ENCODE results near the gene CRADD. TPM values are rescaled to one million over a fixed set of nuclear protein-coding genes. Genes with fewer than 3 reads are reported as not detected.

The CRADD gene
- total RNA-seq, 2 donors from 2014 or later, result 7.7 to 9.1 TPM

DNA sequence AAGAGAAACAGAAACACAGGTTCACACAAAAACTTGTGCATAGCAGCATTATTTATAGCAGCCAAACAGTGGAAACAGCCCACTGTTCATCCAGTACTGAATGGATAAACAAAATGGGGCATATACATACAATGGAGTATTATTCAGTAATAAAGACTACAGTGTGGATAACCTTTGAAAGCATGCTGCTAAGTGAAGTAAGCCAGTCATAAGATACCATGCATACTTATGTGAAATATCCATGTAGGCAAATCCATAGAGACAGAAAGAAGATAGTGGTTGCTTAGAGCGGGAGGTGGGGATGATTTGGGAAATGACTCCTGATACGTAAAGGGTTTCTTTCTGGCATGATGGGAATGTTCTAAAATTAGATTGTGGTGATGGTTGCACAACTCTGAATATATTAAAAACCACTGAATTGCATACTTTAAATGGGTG lies 99.4 kb downstream of the CRADD start:
- DNase-seq, result no peak
- TF ChIP-seq, protein P1, sequence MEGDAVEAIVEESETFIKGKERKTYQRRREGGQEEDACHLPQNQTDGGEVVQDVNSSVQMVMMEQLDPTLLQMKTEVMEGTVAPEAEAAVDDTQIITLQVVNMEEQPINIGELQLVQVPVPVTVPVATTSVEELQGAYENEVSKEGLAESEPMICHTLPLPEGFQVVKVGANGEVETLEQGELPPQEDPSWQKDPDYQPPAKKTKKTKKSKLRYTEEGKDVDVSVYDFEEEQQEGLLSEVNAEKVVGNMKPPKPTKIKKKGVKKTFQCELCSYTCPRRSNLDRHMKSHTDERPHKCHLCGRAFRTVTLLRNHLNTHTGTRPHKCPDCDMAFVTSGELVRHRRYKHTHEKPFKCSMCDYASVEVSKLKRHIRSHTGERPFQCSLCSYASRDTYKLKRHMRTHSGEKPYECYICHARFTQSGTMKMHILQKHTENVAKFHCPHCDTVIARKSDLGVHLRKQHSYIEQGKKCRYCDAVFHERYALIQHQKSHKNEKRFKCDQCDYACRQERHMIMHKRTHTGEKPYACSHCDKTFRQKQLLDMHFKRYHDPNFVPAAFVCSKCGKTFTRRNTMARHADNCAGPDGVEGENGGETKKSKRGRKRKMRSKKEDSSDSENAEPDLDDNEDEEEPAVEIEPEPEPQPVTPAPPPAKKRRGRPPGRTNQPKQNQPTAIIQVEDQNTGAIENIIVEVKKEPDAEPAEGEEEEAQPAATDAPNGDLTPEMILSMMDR (conservative IDR thresholded peaks at IDR 0.05), result no peak
- Histone ChIP-seq H3K4me3 (ENCODE audit: low read length) (no peak overlapping the region), H3K9me3 (ENCODE audit: control insufficient read depth, low read length) (no peaks in the 10 kb centered on the region), H3K36me3 (ENCODE audit: control insufficient read depth, insufficient read depth, low read length) (no peaks in the 10 kb centered on the region), H3K4me1 (ENCODE audit: control insufficient read depth, insufficient read depth, low read length) (no peaks in the 10 kb centered on the region), H3K27me3 (ENCODE audit: control insufficient read depth, insufficient read depth, low read length, poor library complexity, severe bottlenecking) (no peaks in the 10 kb centered on the region), H3K9ac (ENCODE audit: extremely low read depth, low read length, poor library complexity, severe bottlenecking) (no peak overlapping the region), H3K27ac (ENCODE audit: low read depth, low read length) (no peak overlapping the region)
- H3K36me3 Mint-ChIP-seq (ENCODE audit: low read depth), result no peaks in the 10 kb centered on the region
- H3K9me3 Mint-ChIP-seq, result no peaks in the 10 kb centered on the region
- H3K4me3 Mint-ChIP-seq, result no peak overlapping the region
- H3K27ac Mint-ChIP-seq, result no peak overlapping the region
- H3K4me1 Mint-ChIP-seq, result peaks cover 5% of the 10 kb centered on the region
- no peaks in the 10 kb centered on the region for H3K27me3 Mint-ChIP-seq (ENCODE audit: insufficient read depth)
- 90 to 98% methylated on average over 2 of the region's 2 CpGs for WGBS, 2 experiments (ENCODE audit: insufficient coverage in 1 of 2, insufficient read length in 1 of 2)

DNA sequence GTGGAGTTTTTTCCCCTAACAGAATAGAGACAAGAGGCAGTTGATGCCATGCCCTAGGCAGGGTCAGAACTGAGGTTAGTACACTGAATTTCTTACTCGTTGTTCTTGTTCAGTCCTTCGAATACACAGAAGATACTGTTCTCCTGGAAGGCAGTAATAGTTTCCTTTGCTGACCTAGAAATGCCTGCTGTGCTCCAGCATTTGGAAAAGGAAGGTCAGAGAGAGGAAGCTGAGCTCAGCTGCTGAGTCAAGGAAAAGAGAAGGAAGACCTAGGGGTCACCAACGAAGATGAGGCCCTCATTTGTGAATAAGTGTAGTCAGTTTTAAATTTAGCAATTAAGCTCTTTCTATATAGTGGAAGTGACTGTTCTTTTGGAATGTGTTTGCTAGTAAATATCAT lies 100.1 kb downstream of the CRADD start:
- Histone ChIP-seq H3K4me1 (ENCODE audit: control insufficient read depth, insufficient read depth, low read length) (no peaks in the 10 kb centered on the region), H3K36me3 (ENCODE audit: control insufficient read depth, insufficient read depth, low read length) (no peaks in the 10 kb centered on the region), H3K4me3 (ENCODE audit: low read length) (no peak overlapping the region), H3K27ac (ENCODE audit: low read depth, low read length) (no peak overlapping the region), H3K9ac (ENCODE audit: extremely low read depth, low read length, poor library complexity, severe bottlenecking) (no peak overlapping the region), H3K27me3 (ENCODE audit: control insufficient read depth, insufficient read depth, low read length, poor library complexity, severe bottlenecking) (no peaks in the 10 kb centered on the region), H3K9me3 (ENCODE audit: control insufficient read depth, low read length) (no peaks in the 10 kb centered on the region)
- TF ChIP-seq, protein P1 (conservative IDR thresholded peaks at IDR 0.05), result no peak
- H3K36me3 Mint-ChIP-seq (ENCODE audit: low read depth), result no peaks in the 10 kb centered on the region
- H3K9me3 Mint-ChIP-seq, result no peaks in the 10 kb centered on the region
- 81 to 83% methylated on average over 3 of the region's 3 CpGs for WGBS, 2 experiments (ENCODE audit: insufficient coverage in 1 of 2, insufficient read length in 1 of 2)
- H3K27me3 Mint-ChIP-seq (ENCODE audit: insufficient read depth), result no peaks in the 10 kb centered on the region
- peaks cover 2% of the 10 kb centered on the region for H3K4me1 Mint-ChIP-seq
- H3K27ac Mint-ChIP-seq, result no peak overlapping the region
- no peak for DNase-seq
- H3K4me3 Mint-ChIP-seq, result no peak overlapping the region

DNA sequence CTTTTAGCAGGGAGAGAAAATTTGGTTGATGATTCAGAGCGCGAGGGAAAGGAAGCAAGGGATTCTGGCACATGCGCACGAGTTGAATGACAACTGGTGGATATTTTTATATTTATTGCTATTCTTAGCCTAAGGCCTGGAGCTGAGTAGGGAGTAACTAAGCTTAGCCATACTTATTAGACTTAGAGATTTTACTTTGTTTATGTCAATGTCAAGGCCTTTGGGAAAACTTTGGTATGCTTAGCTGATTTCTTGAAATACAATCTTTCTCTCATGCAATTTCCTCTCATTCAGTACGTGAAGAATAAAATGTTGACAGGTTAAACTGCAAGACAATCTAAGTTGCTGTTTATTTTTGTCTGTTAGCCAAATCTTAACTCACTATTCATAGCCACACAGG lies 101.1 kb downstream of the CRADD start:
- WGBS, 2 experiments (ENCODE audit: insufficient coverage in 1 of 2, insufficient read length in 1 of 2), result 95 to 100% methylated on average over 5 of the region's 5 CpGs
- Histone ChIP-seq H3K27ac (ENCODE audit: low read depth, low read length) (no peak overlapping the region), H3K4me1 (ENCODE audit: control insufficient read depth, insufficient read depth, low read length) (no peaks in the 10 kb centered on the region), H3K36me3 (ENCODE audit: control insufficient read depth, insufficient read depth, low read length) (no peaks in the 10 kb centered on the region), H3K9ac (ENCODE audit: extremely low read depth, low read length, poor library complexity, severe bottlenecking) (no peak overlapping the region), H3K9me3 (ENCODE audit: control insufficient read depth, low read length) (no peaks in the 10 kb centered on the region), H3K4me3 (ENCODE audit: low read length) (no peak overlapping the region), H3K27me3 (ENCODE audit: control insufficient read depth, insufficient read depth, low read length, poor library complexity, severe bottlenecking) (no peaks in the 10 kb centered on the region)
- no peak overlapping the region for H3K4me3 Mint-ChIP-seq
- H3K9me3 Mint-ChIP-seq, result no peaks in the 10 kb centered on the region
- no peak for DNase-seq
- TF ChIP-seq, protein P1 (conservative IDR thresholded peaks at IDR 0.05), result no peak
- no peaks in the 10 kb centered on the region for H3K27me3 Mint-ChIP-seq (ENCODE audit: insufficient read depth)
- H3K36me3 Mint-ChIP-seq (ENCODE audit: low read depth), result no peaks in the 10 kb centered on the region
- no peak overlapping the region for H3K27ac Mint-ChIP-seq
- H3K4me1 Mint-ChIP-seq, result no peaks in the 10 kb centered on the region
